Spinal cord (tissue), 10 donors: Measurements from ENCODE around the gene PCDH20. TPM values are rescaled to one million over a fixed set of nuclear protein-coding genes. Genes with fewer than 3 reads are reported as not detected.

Experiments
- DNase-seq, 6 donors: peaks; one replicate each; pipeline versions ENCODE4 v3.0.0 to v3.0.0-alpha.2; 2013 to 2015; ENCODE audit warnings: low spot score in 6 of 6, low read depth in 4 of 6
- H3K27ac ChIP-seq: one replicate; pipeline ENCODE4 v1.5.1; 2013; ENCODE audit warnings: low read depth, low read length, control low read depth
- H3K27me3 ChIP-seq: one replicate; pipeline ENCODE4 v1.6.1; 2013; ENCODE audit warnings: low read length; ENCODE audit not compliant: control insufficient read depth, insufficient read depth
- H3K36me3 ChIP-seq: one replicate; pipeline ENCODE4 v1.6.1; 2013; ENCODE audit warnings: low read length; ENCODE audit not compliant: control insufficient read depth, insufficient read depth
- H3K4me1 ChIP-seq: one replicate; pipeline ENCODE4 v1.6.1; 2013; ENCODE audit warnings: low read length; ENCODE audit not compliant: control insufficient read depth, insufficient read depth
- H3K4me3 ChIP-seq: one replicate; pipeline ENCODE4 v1.5.1; 2013; ENCODE audit warnings: low read depth, low read length, control low read depth
- H3K9me3 ChIP-seq: one replicate; pipeline ENCODE4 v1.6.1; 2013; ENCODE audit warnings: low read length; ENCODE audit not compliant: control insufficient read depth, insufficient read depth
- WGBS: methylation state at CpG from one replicate; pipeline ENCODE4 v1.1.5; 2013; ENCODE audit warnings: missing lambda C conversion rate; ENCODE audit not compliant: insufficient coverage; 5-methylcytosine and 5-hydroxymethylcytosine counted together
- long read RNA-seq, 4 donors: transcript quantifications; one replicate each; lab custom pipeline, GENCODE V29; 2026
- polyA plus RNA-seq, 2 donors: library from polyadenylated mRNA; unstranded; fragments of 120-200 nt; gene quantifications; one replicate each; pipeline ENCODE4 v1.2.1, GENCODE V29; 2013; ENCODE audit not compliant: insufficient read length in 2 of 2
- total RNA-seq, 2 donors: library from RNA; depleted of rRNA in 1 of 2; stranded (reverse); fragments of 120-200 nt in 1 of 2; fragments of >200 nt in 1 of 2; gene quantifications; one replicate each; pipeline versions ENCODE4 v1.2.3 to v1.2.4, GENCODE V29; 2013 to 2014
- donor health status: healthy.

PCDH20 gene, protein sequence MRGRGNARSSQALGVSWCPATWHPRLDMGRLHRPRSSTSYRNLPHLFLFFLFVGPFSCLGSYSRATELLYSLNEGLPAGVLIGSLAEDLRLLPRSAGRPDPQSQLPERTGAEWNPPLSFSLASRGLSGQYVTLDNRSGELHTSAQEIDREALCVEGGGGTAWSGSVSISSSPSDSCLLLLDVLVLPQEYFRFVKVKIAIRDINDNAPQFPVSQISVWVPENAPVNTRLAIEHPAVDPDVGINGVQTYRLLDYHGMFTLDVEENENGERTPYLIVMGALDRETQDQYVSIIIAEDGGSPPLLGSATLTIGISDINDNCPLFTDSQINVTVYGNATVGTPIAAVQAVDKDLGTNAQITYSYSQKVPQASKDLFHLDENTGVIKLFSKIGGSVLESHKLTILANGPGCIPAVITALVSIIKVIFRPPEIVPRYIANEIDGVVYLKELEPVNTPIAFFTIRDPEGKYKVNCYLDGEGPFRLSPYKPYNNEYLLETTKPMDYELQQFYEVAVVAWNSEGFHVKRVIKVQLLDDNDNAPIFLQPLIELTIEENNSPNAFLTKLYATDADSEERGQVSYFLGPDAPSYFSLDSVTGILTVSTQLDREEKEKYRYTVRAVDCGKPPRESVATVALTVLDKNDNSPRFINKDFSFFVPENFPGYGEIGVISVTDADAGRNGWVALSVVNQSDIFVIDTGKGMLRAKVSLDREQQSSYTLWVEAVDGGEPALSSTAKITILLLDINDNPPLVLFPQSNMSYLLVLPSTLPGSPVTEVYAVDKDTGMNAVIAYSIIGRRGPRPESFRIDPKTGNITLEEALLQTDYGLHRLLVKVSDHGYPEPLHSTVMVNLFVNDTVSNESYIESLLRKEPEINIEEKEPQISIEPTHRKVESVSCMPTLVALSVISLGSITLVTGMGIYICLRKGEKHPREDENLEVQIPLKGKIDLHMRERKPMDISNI
- total RNA-seq: 10 to 100 TPM in 1 of 2 donors, 1 to 10 TPM in 1; 4.7 to 19.3 TPM
- polyA plus RNA-seq: 10 to 100 TPM in 1 of 2 donors, 1 to 10 TPM in 1; 7.4 to 12.2 TPM
- long read RNA-seq, donor 1, full-length matches to known transcripts: 2 of 2 reads
- long read RNA-seq, donor 1, partial matches to known transcripts: 0 of 2 reads
- long read RNA-seq, donor 1, other reads (novel, unspliced or antisense): 0 of 2 reads
- long read RNA-seq, donor 2, full-length matches to known transcripts: 1 of 1 reads
- long read RNA-seq, donor 2, partial matches to known transcripts: 0 of 1 reads
- long read RNA-seq, donor 2, other reads (novel, unspliced or antisense): 0 of 1 reads
- long read RNA-seq, donor 3, full-length matches to known transcripts: 2 of 2 reads
- long read RNA-seq, donor 3, partial matches to known transcripts: 0 of 2 reads
- long read RNA-seq, donor 3, other reads (novel, unspliced or antisense): 0 of 2 reads
- long read RNA-seq, donor 4, full-length matches to known transcripts: 2 of 2 reads
- long read RNA-seq, donor 4, partial matches to known transcripts: 0 of 2 reads
- long read RNA-seq, donor 4, other reads (novel, unspliced or antisense): 0 of 2 reads

DNA sequence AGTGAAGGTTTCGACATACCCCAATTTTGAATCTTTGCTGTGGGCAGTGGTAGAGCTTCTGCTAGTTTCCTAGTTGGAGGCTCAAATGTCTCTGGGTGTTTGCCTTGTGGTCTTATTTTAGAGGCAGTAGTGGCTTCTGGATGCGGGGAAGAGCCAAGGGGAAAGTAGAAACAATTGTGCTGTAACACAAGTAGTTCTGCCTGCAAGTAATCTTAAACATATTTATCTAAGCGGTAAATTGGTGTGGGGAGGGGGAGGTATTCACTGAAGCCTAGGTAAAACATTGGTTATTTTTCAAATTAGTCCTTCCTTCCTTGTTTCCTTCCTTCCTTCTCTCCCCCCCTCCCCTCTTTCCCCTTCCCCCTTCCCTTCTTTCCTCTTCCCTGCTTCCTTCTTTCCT is at the start of gene PCDH20:
PCDH20 (minus strand) TSS at position 101 of the 400 bp plus-strand sequence. CDS start 691 bp downstream, outside the sequence.
- Histone ChIP-seq H3K4me1 (peaks cover 19% of the 10 kb centered on the region), H3K9me3 (no peaks in the 10 kb centered on the region), H3K27ac (no peak within 1 kb of the TSS), H3K27me3 (peaks cover 18% of the 10 kb centered on the region), H3K4me3 (peak within 1 kb of the TSS; percentile 68), H3K36me3 (no peaks in the 10 kb centered on the region)
- no peak for DNase-seq
- 33% methylated on average over 1 of the region's 3 CpGs for WGBS

DNA sequence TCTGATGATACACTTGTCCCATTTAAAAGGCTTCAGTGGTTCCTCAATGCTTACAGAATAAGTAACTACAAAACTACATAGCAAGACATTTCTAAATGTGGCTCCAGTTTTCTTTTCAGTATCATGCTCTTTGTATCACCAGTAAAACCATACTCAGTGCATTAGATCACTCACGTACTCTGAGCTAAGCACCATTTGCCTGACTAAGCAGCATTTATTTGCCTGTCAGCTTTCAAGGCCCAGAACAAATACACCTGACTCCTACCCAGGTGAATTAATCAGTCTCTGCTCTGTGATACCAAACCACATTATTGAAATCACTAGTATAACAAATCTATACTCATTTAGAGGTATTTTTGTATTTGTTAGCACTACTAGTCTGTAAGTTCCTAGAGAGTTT is 47.4 kb upstream of the PCDH20 start:
- no peaks in the 10 kb centered on the region for H3K9me3 ChIP-seq
- DNase-seq: peak in 1 of 6 donors; percentile 12
- no peaks in the 10 kb centered on the region for H3K36me3 ChIP-seq
- no peaks in the 10 kb centered on the region for H3K4me1 ChIP-seq
- no peak overlapping the region for H3K4me3 ChIP-seq
- no peaks in the 10 kb centered on the region for H3K27me3 ChIP-seq
- 91% methylated on average over 1 of the region's 1 CpG for WGBS
- no peak overlapping the region for H3K27ac ChIP-seq

DNA sequence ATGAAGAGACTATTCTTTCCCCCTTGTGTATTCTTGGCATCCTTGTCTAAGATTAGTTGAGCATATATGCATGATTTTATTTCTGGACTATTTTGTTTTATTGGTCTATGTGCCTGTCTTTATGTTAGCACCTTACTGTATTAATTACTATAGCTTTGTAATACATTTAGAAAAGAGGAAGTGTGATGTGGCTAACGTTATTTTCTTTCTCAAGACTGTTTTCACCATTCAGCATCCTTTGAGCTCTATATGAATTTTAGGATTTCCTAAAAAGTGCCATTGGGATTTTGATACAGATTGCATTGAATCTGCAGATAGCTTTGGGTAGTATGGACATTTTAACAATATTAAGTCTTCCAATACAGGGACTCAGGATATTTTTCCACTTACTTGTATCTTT is 37.5 kb upstream of the PCDH20 start:
- no peak overlapping the region for H3K4me3 ChIP-seq
- DNase-seq: no peak
- no peaks in the 10 kb centered on the region for H3K4me1 ChIP-seq
- no peaks in the 10 kb centered on the region for H3K9me3 ChIP-seq
- no peak overlapping the region for H3K27ac ChIP-seq
- no CpG with 5 or more reads among the region's 1 CpG for WGBS
- no peaks in the 10 kb centered on the region for H3K36me3 ChIP-seq
- no peaks in the 10 kb centered on the region for H3K27me3 ChIP-seq

DNA sequence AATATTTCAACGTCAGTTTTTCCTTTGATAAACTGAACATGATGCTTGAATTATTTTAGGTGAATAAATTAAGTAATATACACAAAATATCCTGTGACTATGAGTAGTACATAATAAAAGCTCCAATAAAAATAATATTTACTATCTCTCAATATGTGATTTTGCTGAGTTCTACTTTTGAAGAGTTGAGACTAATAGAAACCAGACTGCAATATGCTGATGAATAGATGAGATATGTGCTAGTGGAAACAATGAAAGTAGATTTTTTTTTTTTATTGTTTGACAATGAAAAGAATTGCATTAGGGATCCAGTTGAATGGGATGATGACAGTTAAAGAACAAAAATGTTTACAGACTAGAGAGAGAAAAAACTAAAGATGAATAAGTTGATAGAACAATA is 16.4 kb upstream of the PCDH20 start:
- Histone ChIP-seq H3K27ac (no peak overlapping the region), H3K4me3 (no peak overlapping the region), H3K27me3 (no peaks in the 10 kb centered on the region), H3K36me3 (no peaks in the 10 kb centered on the region), H3K9me3 (no peaks in the 10 kb centered on the region), H3K4me1 (no peaks in the 10 kb centered on the region)
- no peak for DNase-seq
- no CpG with 5 or more reads among the region's 1 CpG for WGBS

DNA sequence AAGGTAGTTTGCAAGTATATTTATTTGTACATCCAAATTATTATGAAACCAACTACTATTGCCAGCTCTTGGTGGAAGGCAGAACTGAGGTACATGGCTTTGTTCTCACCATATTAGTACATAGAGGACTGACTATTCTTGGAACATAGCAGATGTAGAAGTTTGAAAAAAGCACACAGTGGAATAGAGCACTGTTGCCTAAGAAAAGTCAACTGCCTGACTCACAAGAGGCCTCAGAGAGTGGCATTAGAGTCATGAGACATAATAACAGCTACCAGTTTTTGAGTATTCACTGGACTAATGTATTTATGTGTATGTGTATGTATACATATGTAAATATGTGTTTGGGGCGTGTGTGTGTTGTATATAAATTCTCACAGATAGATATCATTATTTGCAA is 8.3 kb upstream of the PCDH20 start:
- DNase-seq: no peak
- Histone ChIP-seq H3K27me3 (no peaks in the 10 kb centered on the region), H3K4me1 (no peaks in the 10 kb centered on the region), H3K36me3 (no peaks in the 10 kb centered on the region), H3K27ac (no peak overlapping the region), H3K9me3 (no peaks in the 10 kb centered on the region), H3K4me3 (no peak overlapping the region)
- no CpG with 5 or more reads among the region's 1 CpG for WGBS

DNA sequence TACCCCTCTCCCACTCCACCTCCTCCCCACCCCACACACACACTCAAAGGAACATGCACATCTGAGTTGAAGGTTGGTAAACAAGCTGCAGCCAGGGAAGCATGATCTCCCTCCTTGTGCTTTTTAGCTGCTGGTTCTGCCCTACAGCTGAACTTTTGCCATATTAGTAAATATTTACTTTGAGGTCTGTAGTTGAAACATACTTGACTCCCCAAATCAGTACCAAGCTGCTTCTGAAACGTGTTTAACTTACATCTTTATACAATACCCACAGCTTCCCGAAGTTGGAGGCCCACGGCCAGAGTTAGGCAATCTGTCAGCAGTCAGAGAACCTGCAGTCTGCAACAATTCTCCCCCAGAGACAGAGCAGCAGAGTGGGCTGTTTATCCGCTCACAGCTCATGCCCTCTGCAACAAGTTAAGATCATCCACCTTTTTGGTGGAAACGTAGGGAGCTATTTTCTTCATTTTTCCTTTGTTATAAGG is 1.5 kb upstream of the PCDH20 start:
- H3K4me1 ChIP-seq: peaks cover 19% of the 10 kb centered on the region
- WGBS: 53% methylated on average over 3 of the region's 5 CpGs
- no peaks in the 10 kb centered on the region for H3K36me3 ChIP-seq
- no peak for DNase-seq
- H3K27ac ChIP-seq: no peak overlapping the region
- peaks cover 18% of the 10 kb centered on the region for H3K27me3 ChIP-seq
- H3K4me3 ChIP-seq: no peak overlapping the region
- H3K9me3 ChIP-seq: no peaks in the 10 kb centered on the region

DNA sequence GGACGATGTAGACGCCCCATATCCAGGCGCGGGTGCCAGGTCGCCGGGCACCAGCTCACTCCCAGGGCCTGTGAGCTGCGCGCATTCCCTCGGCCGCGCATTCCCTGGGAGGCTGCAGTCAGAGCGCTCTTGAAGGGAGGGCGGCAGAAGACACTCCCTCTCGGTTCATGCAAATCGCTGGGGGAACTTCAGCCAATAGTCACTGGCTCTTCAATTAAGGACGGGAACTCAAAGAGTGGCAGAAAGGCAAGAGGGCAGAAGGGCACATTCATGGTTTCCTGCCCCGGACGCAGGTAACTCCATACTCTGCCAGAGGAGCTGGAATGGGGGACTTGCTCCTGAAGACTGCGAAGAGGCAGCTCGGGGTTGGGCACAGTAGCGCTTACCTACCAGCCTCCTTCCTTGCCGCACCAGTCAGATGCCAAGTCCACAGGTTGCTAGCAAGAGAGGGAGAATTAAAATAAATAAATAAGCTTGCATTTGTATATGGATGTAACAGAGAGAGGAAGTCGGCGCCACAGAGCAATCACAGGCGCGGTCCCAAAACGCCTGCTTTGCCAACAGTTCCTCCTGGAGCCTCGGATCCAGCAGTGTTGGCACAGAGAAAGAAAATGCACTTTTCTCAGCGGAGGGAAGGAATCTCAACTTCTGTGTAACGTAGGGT is 459 bp downstream of the PCDH20 start:
- Histone ChIP-seq H3K4me1 (peaks cover 19% of the 10 kb centered on the region), H3K27me3 (peaks cover 18% of the 10 kb centered on the region), H3K27ac (no peak overlapping the region), H3K36me3 (no peaks in the 10 kb centered on the region), H3K4me3 (peak overlapping the region; percentile 68), H3K9me3 (no peaks in the 10 kb centered on the region)
- 1% methylated on average over 26 of the region's 30 CpGs for WGBS
- peak in 2 of 6 donors; percentile 81 to 83 for DNase-seq

DNA sequence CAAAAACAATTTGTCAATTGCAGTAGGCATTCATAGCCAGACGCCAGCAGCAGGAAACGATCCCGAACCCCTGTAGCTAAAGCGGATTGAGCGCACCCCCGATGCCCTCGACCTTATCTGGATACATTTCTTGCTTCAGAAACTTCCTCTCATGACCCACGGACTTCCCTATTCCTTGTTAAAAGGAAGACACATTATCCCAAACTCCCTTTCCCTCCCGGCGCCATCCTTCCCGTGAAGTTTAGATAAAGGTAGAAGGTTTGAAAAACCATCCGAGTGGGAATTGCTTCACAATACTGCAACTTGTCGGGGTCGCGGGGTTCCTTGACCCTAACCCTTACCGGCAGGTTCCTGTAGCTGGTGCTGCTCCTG is 977 bp downstream of the PCDH20 start:
- Histone ChIP-seq H3K9me3 (no peaks in the 10 kb centered on the region), H3K27ac (no peak overlapping the region), H3K4me3 (peak overlapping the region; percentile 68), H3K4me1 (peaks cover 19% of the 10 kb centered on the region), H3K36me3 (no peaks in the 10 kb centered on the region), H3K27me3 (peaks cover 18% of the 10 kb centered on the region)
- peak in 1 of 6 donors; percentile 54 for DNase-seq
- WGBS: 0% methylated on average over 12 of the region's 16 CpGs
